CD14-positive monocyte (primary cell): Measurements from ENCODE around the gene RARB. TPM values are rescaled to one million over a fixed set of nuclear protein-coding genes. Genes with fewer than 3 reads are reported as not detected.

Source experiments
- DNase-seq, 3 donors: peaks; one replicate each; pipeline ENCODE4 v3.0.0-alpha.2; 2011 to 2022
- H2AFZ ChIP-seq: 2 replicates; pipeline ENCODE4 v1.6.0; 2012; ENCODE audit warnings: mild to moderate bottlenecking, low read depth, low read length, inconsistent platforms; ENCODE audit not compliant: insufficient read depth, poor library complexity, severe bottlenecking
- H3K27ac ChIP-seq, 2 donors: 1 replicate in 1 of 2; 2 replicates in 1 of 2; pipeline ENCODE4 v1.5.1; 2012 to 2013; ENCODE audit warnings: low read length in 2 of 2, control low read depth in 1 of 2, inconsistent platforms in 1 of 2, low read depth in 1 of 2, mild to moderate bottlenecking in 1 of 2
- H3K27me3 ChIP-seq, 2 donors: one replicate each; pipeline versions ENCODE4 v1.6.0 to v1.6.1; 2011 to 2013; ENCODE audit warnings: low read length in 2 of 2; ENCODE audit not compliant: control insufficient read depth in 2 of 2, insufficient read depth in 2 of 2
- H3K36me3 ChIP-seq, 2 donors: replicated peaks in 1 of 2; 1 replicate in 1 of 2; 2 replicates in 1 of 2; pipeline versions ENCODE4 v1.5.1 to v1.6.1; 2012 to 2013; ENCODE audit warnings: low read length in 2 of 2, control low read depth in 1 of 2, inconsistent platforms in 1 of 2, mild to moderate bottlenecking in 1 of 2; ENCODE audit not compliant: insufficient read depth in 2 of 2, control insufficient read depth in 1 of 2
- H3K4me1 ChIP-seq, 2 donors: 1 replicate in 1 of 2; 2 replicates in 1 of 2; pipeline versions ENCODE4 v1.5.1 to v1.6.1; 2012 to 2013; ENCODE audit warnings: low read length in 2 of 2, control low read depth in 1 of 2, inconsistent platforms in 1 of 2, mild to moderate bottlenecking in 1 of 2, moderate library complexity in 1 of 2; ENCODE audit not compliant: insufficient read depth in 2 of 2, control insufficient read depth in 1 of 2
- H3K4me2 ChIP-seq: replicated peaks from 2 replicates; pipeline ENCODE3; 2012; ENCODE audit warnings: low read length, moderate library complexity, mild to moderate bottlenecking; ENCODE audit not compliant: poor library complexity, severe bottlenecking; ENCODE audit errors: extremely low read depth
- H3K4me3 ChIP-seq, 3 experiments: fragments of 200-600 bp in 1 of 3; sonication (generic) in 1 of 3; replicated peaks in 1 of 3; 1 replicate in 2 of 3; 2 replicates in 1 of 3; pipeline ENCODE4 v1.5.1; 2011 to 2013; ENCODE audit warnings: low read length in 3 of 3, mild to moderate bottlenecking in 3 of 3, control low read depth in 2 of 3, low read depth in 2 of 3, inconsistent platforms in 1 of 3, moderate library complexity in 1 of 3
- H3K79me2 ChIP-seq: 2 replicates; pipeline ENCODE4 v1.6.0; 2012; ENCODE audit warnings: mild to moderate bottlenecking, control low read depth, inconsistent platforms, low read length, moderate library complexity; ENCODE audit not compliant: insufficient read depth
- H3K9ac ChIP-seq: 2 replicates; pipeline ENCODE4 v1.6.0; 2017; ENCODE audit warnings: low read length, mild to moderate bottlenecking; ENCODE audit not compliant: insufficient read depth, poor library complexity, severe bottlenecking
- H3K9me3 ChIP-seq, 2 donors: replicated peaks in 1 of 2; 1 replicate in 1 of 2; 2 replicates in 1 of 2; pipeline versions ENCODE4 v1.5.1 to v1.6.1; 2012 to 2013; ENCODE audit warnings: low read length in 2 of 2, control low read depth in 1 of 2; ENCODE audit not compliant: control insufficient read depth in 1 of 2, insufficient read depth in 1 of 2
- H4K20me1 ChIP-seq: 2 replicates; pipeline ENCODE4 v1.6.0; 2012; ENCODE audit warnings: mild to moderate bottlenecking, low read length, control low read depth, moderate library complexity; ENCODE audit not compliant: insufficient read depth
- H3K27ac Mint-ChIP-seq, 7 donors: one replicate each; pipeline ENCODE4 v1.8.0; 2020; ENCODE audit warnings: mild to moderate bottlenecking in 7 of 7, mixed read lengths in 7 of 7, moderate library complexity in 6 of 7, inconsistent platforms in 2 of 7
- H3K27me3 Mint-ChIP-seq, 3 donors: one replicate each; pipeline ENCODE4 v1.8.0; 2021 to 2022; ENCODE audit warnings: low read depth in 3 of 3, mild to moderate bottlenecking in 3 of 3, mixed read lengths in 3 of 3, moderate library complexity in 3 of 3, inconsistent platforms in 1 of 3
- H3K36me3 Mint-ChIP-seq, 2 donors: one replicate each; pipeline ENCODE4 v1.8.0; 2020; ENCODE audit warnings: mixed read lengths in 2 of 2, inconsistent platforms in 1 of 2, mild to moderate bottlenecking in 1 of 2
- H3K4me1 Mint-ChIP-seq: one replicate; pipeline ENCODE4 v1.8.0; 2020; ENCODE audit warnings: mild to moderate bottlenecking, mixed read lengths
- H3K4me3 Mint-ChIP-seq, 2 donors: one replicate each; pipeline ENCODE4 v1.8.0; 2020; ENCODE audit warnings: mild to moderate bottlenecking in 2 of 2, mixed read lengths in 2 of 2, moderate library complexity in 1 of 2
- H3K9me3 Mint-ChIP-seq, 7 donors: one replicate each; pipeline ENCODE4 v1.8.0; 2020 to 2022; ENCODE audit warnings: mixed read lengths in 7 of 7, mild to moderate bottlenecking in 6 of 7, moderate library complexity in 6 of 7, inconsistent platforms in 2 of 7
- WGBS: methylation state at CpG from one replicate; pipeline ENCODE4 v1.1.5; 2013; ENCODE audit warnings: missing lambda C conversion rate; ENCODE audit not compliant: insufficient coverage; 5-methylcytosine and 5-hydroxymethylcytosine counted together
- intact Hi-C, 2 donors: fragments of 100-400 bp; cut with micrococcal nuclease; formaldehyde crosslinking; loops; one replicate each; pipeline versions ENCODE4 v1.15.0 to v1.15.1; 2023
- polyA plus RNA-seq, 3 donors: library from polyadenylated mRNA; depleted of rRNA in 1 of 3; unstranded in 2 of 3; stranded (reverse) in 1 of 3; fragments of 300-500 nt in 2 of 3; fragments of >200 nt in 1 of 3; fragmentation: Illumina TruSeq in 2 of 3; gene quantifications; 1 replicate in 2 of 3; 2 replicates in 1 of 3; pipeline ENCODE4 v1.2.3, GENCODE V29; 2012 to 2021
- TF ChIP-seq, protein P1 (sequence below): fragments of 200-600 bp; IDR thresholded peaks from one replicate; pipeline ENCODE4 v1.8.0; 2022; ENCODE audit warnings: antibody characterized with exemption, mild to moderate bottlenecking

Gene RARB
- polyA plus RNA-seq, 3 donors = not detected

DNA sequence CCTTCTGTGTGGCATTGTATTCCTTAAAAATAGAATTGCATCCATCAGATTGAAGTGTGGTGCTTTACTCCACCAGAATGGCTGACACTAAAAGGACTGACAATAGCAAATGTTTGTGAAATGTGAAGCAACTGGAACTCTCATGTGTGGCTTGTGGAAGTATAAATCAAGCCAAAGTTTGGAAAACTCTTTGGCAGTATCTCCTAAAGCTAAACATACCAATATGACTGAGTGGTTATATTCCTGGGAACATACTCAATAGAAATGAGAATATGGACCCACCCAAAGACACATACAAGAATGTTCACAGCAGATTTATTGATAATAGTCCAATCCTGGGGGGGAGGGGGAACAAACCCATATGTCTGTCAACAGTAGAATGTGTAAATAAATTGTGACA, 87.1 kb downstream of the RARB start:
- Histone ChIP-seq H3K79me2 (no peaks in the 10 kb centered on the region), H3K4me2 (no peak overlapping the region), H3K4me1 (no peaks in the 10 kb centered on the region), H4K20me1 (no peaks in the 10 kb centered on the region), H3K9me3 (no peaks in the 10 kb centered on the region), H3K4me3 (no peak overlapping the region), H3K27ac (no peak overlapping the region), H2AFZ (no peak overlapping the region), H3K9ac (no peak overlapping the region), H3K27me3 (no peaks in the 10 kb centered on the region), H3K36me3 (no peaks in the 10 kb centered on the region)
- TF ChIP-seq, protein P1, sequence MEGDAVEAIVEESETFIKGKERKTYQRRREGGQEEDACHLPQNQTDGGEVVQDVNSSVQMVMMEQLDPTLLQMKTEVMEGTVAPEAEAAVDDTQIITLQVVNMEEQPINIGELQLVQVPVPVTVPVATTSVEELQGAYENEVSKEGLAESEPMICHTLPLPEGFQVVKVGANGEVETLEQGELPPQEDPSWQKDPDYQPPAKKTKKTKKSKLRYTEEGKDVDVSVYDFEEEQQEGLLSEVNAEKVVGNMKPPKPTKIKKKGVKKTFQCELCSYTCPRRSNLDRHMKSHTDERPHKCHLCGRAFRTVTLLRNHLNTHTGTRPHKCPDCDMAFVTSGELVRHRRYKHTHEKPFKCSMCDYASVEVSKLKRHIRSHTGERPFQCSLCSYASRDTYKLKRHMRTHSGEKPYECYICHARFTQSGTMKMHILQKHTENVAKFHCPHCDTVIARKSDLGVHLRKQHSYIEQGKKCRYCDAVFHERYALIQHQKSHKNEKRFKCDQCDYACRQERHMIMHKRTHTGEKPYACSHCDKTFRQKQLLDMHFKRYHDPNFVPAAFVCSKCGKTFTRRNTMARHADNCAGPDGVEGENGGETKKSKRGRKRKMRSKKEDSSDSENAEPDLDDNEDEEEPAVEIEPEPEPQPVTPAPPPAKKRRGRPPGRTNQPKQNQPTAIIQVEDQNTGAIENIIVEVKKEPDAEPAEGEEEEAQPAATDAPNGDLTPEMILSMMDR = no peak
- H3K27ac Mint-ChIP-seq = no peak overlapping the region
- H3K27me3 Mint-ChIP-seq = no peaks in the 10 kb centered on the region
- no peak overlapping the region for H3K4me3 Mint-ChIP-seq
- H3K36me3 Mint-ChIP-seq = no peaks in the 10 kb centered on the region
- peaks cover 0 to 2% (median 0%) of the 10 kb centered on the region in 7 donors for H3K9me3 Mint-ChIP-seq
- DNase-seq = no peak
- intact Hi-C loops = no loop called here
- H3K4me1 Mint-ChIP-seq = no peaks in the 10 kb centered on the region

DNA sequence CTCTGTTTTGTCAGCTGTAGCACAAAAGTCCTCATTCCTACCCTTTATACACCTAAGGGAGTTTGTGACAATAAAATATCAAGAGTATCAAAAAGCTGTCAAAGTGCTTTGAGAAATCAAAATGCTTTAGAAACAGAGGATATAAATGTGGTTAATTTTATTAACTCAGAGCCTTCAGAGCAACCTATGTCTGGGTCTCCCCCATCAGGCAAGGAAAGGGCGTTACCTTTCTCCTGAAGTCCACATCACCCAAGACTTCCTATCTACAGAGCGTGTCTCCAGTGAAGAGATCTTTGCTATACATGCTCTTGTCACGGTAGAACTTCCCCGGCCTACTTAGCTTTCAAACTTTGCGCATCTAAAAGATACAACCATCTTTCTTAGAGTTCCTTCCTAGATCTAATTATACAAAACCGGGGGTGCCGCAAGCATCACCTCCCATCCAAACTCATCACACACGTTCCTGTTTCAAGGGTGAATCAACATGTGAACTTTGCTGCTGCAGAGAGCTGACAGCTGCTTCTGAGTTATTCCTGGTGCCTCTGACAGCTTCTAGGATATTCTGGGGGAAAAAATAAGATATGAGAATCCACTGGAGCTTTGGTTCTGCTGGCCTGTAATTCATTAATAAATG, 93.0 kb downstream of the RARB start:
- H3K27ac ChIP-seq = no peak overlapping the region
- H2AFZ ChIP-seq = no peak overlapping the region
- TF ChIP-seq, protein P1 = no peak
- no peaks in the 10 kb centered on the region for H3K36me3 ChIP-seq
- no peaks in the 10 kb centered on the region for H3K9me3 ChIP-seq
- no peaks in the 10 kb centered on the region for H3K4me1 ChIP-seq
- intact Hi-C loops = no loop called here
- Mint-ChIP-seq H3K9me3 (peaks cover 0 to 2% (median 0%) of the 10 kb centered on the region in 7 donors), H3K4me3 (no peak overlapping the region), H3K27me3 (peaks cover 0 to 3% (median 1%) of the 10 kb centered on the region in 3 donors), H3K4me1 (no peaks in the 10 kb centered on the region), H3K36me3 (no peaks in the 10 kb centered on the region), H3K27ac (no peak overlapping the region)
- H3K9ac ChIP-seq = no peak overlapping the region
- no peaks in the 10 kb centered on the region for H3K79me2 ChIP-seq
- no peak for DNase-seq
- 96% methylated on average over 5 of the region's 8 CpGs for WGBS
- no peaks in the 10 kb centered on the region for H3K27me3 ChIP-seq
- no peak overlapping the region for H3K4me2 ChIP-seq
- no peaks in the 10 kb centered on the region for H4K20me1 ChIP-seq
- H3K4me3 ChIP-seq = no peak overlapping the region
